ENCODE data around the gene STK11. TPM values are rescaled to one million over a fixed set of nuclear protein-coding genes. Genes with fewer than 3 reads are reported as not detected.

Gene STK11
- polyA plus RNA-seq, 1 donor from 2014 or later, result 51.6 TPM

GRCh38 chr19:1247748-1248138, 42.2 kb downstream of the STK11 start:
- Histone ChIP-seq H3K4me2 (ENCODE audit: low read length) (no peak overlapping the region), H3K9ac (ENCODE audit: low read length) (peak overlapping the region; percentile 98), H3F3A (ENCODE audit: insufficient read depth, low read length, poor library complexity, severe bottlenecking) (no peaks in the 10 kb centered on the region), H3K9me3 (ENCODE audit: low read length) (no peaks in the 10 kb centered on the region), H3K36me3 (ENCODE audit: insufficient read depth, low read length) (no peaks in the 10 kb centered on the region), H3K79me2 (replicated peaks; ENCODE audit: insufficient read depth, low read length) (peaks cover 33% of the 10 kb centered on the region), H2AFZ (ENCODE audit: low read depth, low read length) (no peak overlapping the region), H4K20me1 (ENCODE audit: insufficient read depth) (no peaks in the 10 kb centered on the region), H3K27ac (ENCODE audit: low read length) (peak overlapping the region; percentile 93), H3K27me3 (ENCODE audit: insufficient read depth, low read depth, low read length) (no peaks in the 10 kb centered on the region), H3K9me2 (ENCODE audit: insufficient read depth, low read length) (no peaks in the 10 kb centered on the region), H3K4me3 (ENCODE audit: low read length) (peak overlapping the region; percentile 93)
- TF ChIP-seq TAF1 (IDR thresholded peaks at IDR 0.05; ENCODE audit: low read depth) (no peak), EZH2 (IDR thresholded peaks at IDR 0.05; ENCODE audit: borderline replicate concordance, insufficient read depth, low read length, poor library complexity, severe bottlenecking) (no peak), REST (IDR thresholded peaks at IDR 0.05; ENCODE audit: borderline replicate concordance) (no peak), SMC3 (conservative IDR thresholded peaks at IDR 0.05; ENCODE audit: poor library complexity) (no peak), MXI1 (conservative IDR thresholded peaks at IDR 0.05; ENCODE audit: poor library complexity, severe bottlenecking) (no peak), EP300 (conservative IDR thresholded peaks at IDR 0.05; ENCODE audit: poor library complexity, severe bottlenecking) (no peak), RAD21 (conservative IDR thresholded peaks at IDR 0.05) (no peak), POLR2AphosphoS5 (IDR thresholded peaks at IDR 0.05) (no peak)
- TF ChIP-seq, protein P1, sequence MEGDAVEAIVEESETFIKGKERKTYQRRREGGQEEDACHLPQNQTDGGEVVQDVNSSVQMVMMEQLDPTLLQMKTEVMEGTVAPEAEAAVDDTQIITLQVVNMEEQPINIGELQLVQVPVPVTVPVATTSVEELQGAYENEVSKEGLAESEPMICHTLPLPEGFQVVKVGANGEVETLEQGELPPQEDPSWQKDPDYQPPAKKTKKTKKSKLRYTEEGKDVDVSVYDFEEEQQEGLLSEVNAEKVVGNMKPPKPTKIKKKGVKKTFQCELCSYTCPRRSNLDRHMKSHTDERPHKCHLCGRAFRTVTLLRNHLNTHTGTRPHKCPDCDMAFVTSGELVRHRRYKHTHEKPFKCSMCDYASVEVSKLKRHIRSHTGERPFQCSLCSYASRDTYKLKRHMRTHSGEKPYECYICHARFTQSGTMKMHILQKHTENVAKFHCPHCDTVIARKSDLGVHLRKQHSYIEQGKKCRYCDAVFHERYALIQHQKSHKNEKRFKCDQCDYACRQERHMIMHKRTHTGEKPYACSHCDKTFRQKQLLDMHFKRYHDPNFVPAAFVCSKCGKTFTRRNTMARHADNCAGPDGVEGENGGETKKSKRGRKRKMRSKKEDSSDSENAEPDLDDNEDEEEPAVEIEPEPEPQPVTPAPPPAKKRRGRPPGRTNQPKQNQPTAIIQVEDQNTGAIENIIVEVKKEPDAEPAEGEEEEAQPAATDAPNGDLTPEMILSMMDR (IDR thresholded peaks at IDR 0.05; ENCODE audit: poor library complexity, severe bottlenecking), result no peak

DNA sequence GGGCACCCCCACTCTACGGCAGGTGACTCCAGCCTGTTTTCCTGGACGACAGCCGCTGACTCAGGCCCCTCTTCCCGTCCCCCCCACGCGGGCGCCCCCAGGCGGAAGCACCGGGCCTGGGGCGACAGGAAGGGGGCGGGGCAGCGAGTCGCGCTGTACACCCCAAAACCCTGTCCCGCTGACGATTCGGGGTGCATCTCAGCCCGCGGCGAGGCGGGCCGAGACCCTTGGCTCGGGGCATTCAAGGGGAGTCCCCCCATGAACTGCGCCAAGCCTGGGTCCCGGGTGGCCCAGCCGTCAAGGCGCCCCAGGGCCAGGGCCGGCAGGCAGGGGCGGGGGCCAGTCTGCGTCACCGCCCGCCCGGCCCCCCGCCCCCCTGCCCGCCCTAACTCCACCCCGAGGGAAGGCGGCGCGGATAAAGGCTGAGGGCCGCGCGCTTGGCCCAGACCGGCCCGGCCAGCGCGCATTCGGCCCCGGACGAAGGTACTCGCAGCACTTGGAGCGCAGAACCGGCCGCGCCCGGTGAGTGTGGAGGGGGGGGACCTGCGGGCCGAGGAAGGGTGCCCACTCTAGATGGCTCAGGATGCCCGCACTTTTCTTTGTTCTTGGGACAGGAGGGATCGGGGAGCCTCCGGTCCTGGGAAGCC, 42.7 kb downstream of the STK11 start, which contains the start of gene MIDN:
Gene MIDN (plus strand): TSS at position 445 of the 647 bp plus-strand sequence. CDS start 1,714 bp downstream, outside the sequence.
- H3K27ac ChIP-seq (ENCODE audit: low read length), result peak within 1 kb of the TSS; percentile 93

More for the DNA sequence above, 42.7 kb downstream of the STK11 start, which contains the start of gene MIDN:
- Histone ChIP-seq H3K9me2 (ENCODE audit: insufficient read depth, low read length) (no peaks in the 10 kb centered on the region), H4K20me1 (ENCODE audit: insufficient read depth) (no peaks in the 10 kb centered on the region), H3F3A (ENCODE audit: insufficient read depth, low read length, poor library complexity, severe bottlenecking) (no peaks in the 10 kb centered on the region), H3K9me3 (ENCODE audit: low read length) (no peaks in the 10 kb centered on the region), H3K4me2 (ENCODE audit: low read length) (no peak within 1 kb of the TSS), H3K9ac (ENCODE audit: low read length) (peak within 1 kb of the TSS; percentile 98), H3K4me3 (ENCODE audit: low read length) (peak within 1 kb of the TSS; percentile 93), H3K27me3 (ENCODE audit: insufficient read depth, low read depth, low read length) (no peaks in the 10 kb centered on the region), H2AFZ (ENCODE audit: low read depth, low read length) (no peak within 1 kb of the TSS), H3K36me3 (ENCODE audit: insufficient read depth, low read length) (no peaks in the 10 kb centered on the region), H3K79me2 (replicated peaks; ENCODE audit: insufficient read depth, low read length) (peaks cover 36% of the 10 kb centered on the region)
- TF ChIP-seq RAD21 (conservative IDR thresholded peaks at IDR 0.05) (no peak), TAF1 (IDR thresholded peaks at IDR 0.05; ENCODE audit: low read depth) (peak; percentile 14)
- TF ChIP-seq, protein P1 (IDR thresholded peaks at IDR 0.05; ENCODE audit: poor library complexity, severe bottlenecking), result peak; percentile 42

All from neural cell (in vitro differentiated cells).